ENCODE results near the gene GSG1L. TPM values are rescaled to one million over a fixed set of nuclear protein-coding genes. Genes with fewer than 3 reads are reported as not detected.

Gene GSG1L
- total and polyA plus RNA-seq, 12 donors: 0.68 to 14.6 (median 3.4) TPM; not detected in 5

- WGBS, 2 donors: 92 to 95% methylated on average over 9 of the region's 9 CpGs
- intact Hi-C loops (cut with DNase I): loop anchor here in 1 of 10 donors (5.0 kb wide), 1 partner anchor 49 kb away; no protein-coding TSS in a partner anchor
- no peak overlapping the region for H3K4me3 ChIP-seq
- ATAC-seq (no peak), DNase-seq (no peak)
- no peaks in the 10 kb centered on the region for H3K9me3 ChIP-seq
- H3K27ac ChIP-seq: no peak overlapping the region
- peaks cover 0 to 62% (median 8%) of the 10 kb centered on the region in 9 donors for H3K36me3 ChIP-seq
- TF ChIP-seq CTCF (IDR thresholded peaks at IDR 0.05): no peak
- H3K27me3 ChIP-seq: no peaks in the 10 kb centered on the region
- H3K4me1 ChIP-seq: peaks cover 0 to 14% (median 0%) of the 10 kb centered on the region in 9 donors
Observed at GRCh38 chr16:27751676-27752075, 311.8 kb downstream of the GSG1L start.

GRCh38 chr16:27751233-27751632 lies 312.3 kb downstream of the GSG1L start:
- Histone ChIP-seq H3K9me3 (no peaks in the 10 kb centered on the region), H3K4me1 (peaks cover 0 to 14% (median 0%) of the 10 kb centered on the region in 9 donors), H3K4me3 (no peak overlapping the region), H3K27ac (no peak overlapping the region), H3K36me3 (peaks cover 0 to 59% (median 8%) of the 10 kb centered on the region in 9 donors), H3K27me3 (no peaks in the 10 kb centered on the region)
- intact Hi-C loops (cut with DNase I): loop anchor here in 1 of 10 donors (5.0 kb wide), 1 partner anchor 49 kb away; no protein-coding TSS in a partner anchor
- 93 to 97% methylated on average over 4 of the region's 4 CpGs for WGBS, 2 donors
- TF ChIP-seq CTCF (IDR thresholded peaks at IDR 0.05): no peak
- ATAC-seq (no peak), DNase-seq (no peak)

GRCh38 chr16:27749946-27750345 lies 313.6 kb downstream of the GSG1L start:
- no peak for TF ChIP-seq CTCF (IDR thresholded peaks at IDR 0.05)
- Histone ChIP-seq H3K27ac (no peak overlapping the region), H3K27me3 (no peaks in the 10 kb centered on the region), H3K4me3 (no peak overlapping the region), H3K4me1 (peaks cover 0 to 14% (median 0%) of the 10 kb centered on the region in 9 donors), H3K36me3 (peaks cover 0 to 47% (median 2%) of the 10 kb centered on the region in 9 donors), H3K9me3 (no peaks in the 10 kb centered on the region)
- ATAC-seq (no peak), DNase-seq (no peak)
- WGBS, 2 donors: 97 to 99% methylated on average over 16 of the region's 16 CpGs
- intact Hi-C loops (cut with DNase I): loop anchor here in 1 of 10 donors (5.0 kb wide), 1 partner anchor 48 kb away; no protein-coding TSS in a partner anchor

- H3K9me3 ChIP-seq: no peaks in the 10 kb centered on the region
- no peak overlapping the region for H3K4me3 ChIP-seq
- TF ChIP-seq CTCF (IDR thresholded peaks at IDR 0.05): no peak
- H3K27me3 ChIP-seq: no peaks in the 10 kb centered on the region
- intact Hi-C loops (cut with DNase I): no loop called here
- ATAC-seq (no peak), DNase-seq (no peak)
- 93 to 94% methylated on average over 16 of the region's 16 CpGs for WGBS, 2 donors
- H3K27ac ChIP-seq: no peak overlapping the region
- H3K36me3 ChIP-seq: peaks cover 0 to 42% (median 2%) of the 10 kb centered on the region in 9 donors
- H3K4me1 ChIP-seq: peaks cover 0 to 10% (median 0%) of the 10 kb centered on the region in 9 donors
Observed at GRCh38 chr16:27749547-27749875, 314.0 kb downstream of the GSG1L start.
